ENCODE results near the gene NMRK1. TPM values are rescaled to one million over a fixed set of nuclear protein-coding genes. Genes with fewer than 3 reads are reported as not detected.

Gene NMRK1
- total RNA-seq, 1 donor = 21.4 TPM

DNA sequence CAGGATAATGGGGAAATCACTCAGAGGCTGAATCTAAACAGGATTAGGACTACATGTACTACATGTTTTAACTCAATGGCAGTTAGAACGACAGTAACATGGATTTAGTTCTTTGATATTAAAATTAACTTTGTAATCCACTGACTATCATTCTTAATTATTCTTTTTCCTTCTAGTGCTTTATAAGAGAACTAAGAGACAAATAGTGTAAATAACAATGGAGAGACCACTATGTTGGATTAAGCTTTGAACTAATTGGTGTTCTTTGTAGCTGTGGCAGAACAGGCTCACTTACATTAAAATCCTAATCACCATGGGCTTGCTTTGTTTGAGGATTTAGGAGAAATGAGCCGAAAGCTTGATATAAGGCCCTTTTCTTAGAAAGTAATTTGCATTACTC is 18.8 kb downstream of the NMRK1 start:
- Histone ChIP-seq H3K4me1 (ENCODE audit: insufficient read depth, low read length) (peaks cover 8% of the 10 kb centered on the region), H3K9me3 (ENCODE audit: low read depth, low read length) (no peaks in the 10 kb centered on the region), H3K27ac (ENCODE audit: low read depth, low read length) (no peak overlapping the region), H3K4me3 (ENCODE audit: insufficient read depth, low read length) (no peak overlapping the region), H3K4me2 (ENCODE audit: insufficient read depth, low read length) (no peak overlapping the region), H3K79me2 (ENCODE audit: insufficient read depth, low read length) (no peaks in the 10 kb centered on the region), H4K20me1 (ENCODE audit: insufficient read depth, low read length) (no peaks in the 10 kb centered on the region), H3K27me3 (ENCODE audit: insufficient read depth, low read length) (no peaks in the 10 kb centered on the region), H2AFZ (ENCODE audit: low read length) (no peak overlapping the region), H3K36me3 (ENCODE audit: insufficient read depth, low read length) (no peaks in the 10 kb centered on the region)
- TF ChIP-seq, protein P1, sequence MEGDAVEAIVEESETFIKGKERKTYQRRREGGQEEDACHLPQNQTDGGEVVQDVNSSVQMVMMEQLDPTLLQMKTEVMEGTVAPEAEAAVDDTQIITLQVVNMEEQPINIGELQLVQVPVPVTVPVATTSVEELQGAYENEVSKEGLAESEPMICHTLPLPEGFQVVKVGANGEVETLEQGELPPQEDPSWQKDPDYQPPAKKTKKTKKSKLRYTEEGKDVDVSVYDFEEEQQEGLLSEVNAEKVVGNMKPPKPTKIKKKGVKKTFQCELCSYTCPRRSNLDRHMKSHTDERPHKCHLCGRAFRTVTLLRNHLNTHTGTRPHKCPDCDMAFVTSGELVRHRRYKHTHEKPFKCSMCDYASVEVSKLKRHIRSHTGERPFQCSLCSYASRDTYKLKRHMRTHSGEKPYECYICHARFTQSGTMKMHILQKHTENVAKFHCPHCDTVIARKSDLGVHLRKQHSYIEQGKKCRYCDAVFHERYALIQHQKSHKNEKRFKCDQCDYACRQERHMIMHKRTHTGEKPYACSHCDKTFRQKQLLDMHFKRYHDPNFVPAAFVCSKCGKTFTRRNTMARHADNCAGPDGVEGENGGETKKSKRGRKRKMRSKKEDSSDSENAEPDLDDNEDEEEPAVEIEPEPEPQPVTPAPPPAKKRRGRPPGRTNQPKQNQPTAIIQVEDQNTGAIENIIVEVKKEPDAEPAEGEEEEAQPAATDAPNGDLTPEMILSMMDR (IDR thresholded peaks at IDR 0.05; ENCODE audit: extremely low read depth, low read depth, low read length) = no peak
- DNase-seq (ENCODE audit: insufficient read length, low spot score, missing footprints) = no peak

DNA sequence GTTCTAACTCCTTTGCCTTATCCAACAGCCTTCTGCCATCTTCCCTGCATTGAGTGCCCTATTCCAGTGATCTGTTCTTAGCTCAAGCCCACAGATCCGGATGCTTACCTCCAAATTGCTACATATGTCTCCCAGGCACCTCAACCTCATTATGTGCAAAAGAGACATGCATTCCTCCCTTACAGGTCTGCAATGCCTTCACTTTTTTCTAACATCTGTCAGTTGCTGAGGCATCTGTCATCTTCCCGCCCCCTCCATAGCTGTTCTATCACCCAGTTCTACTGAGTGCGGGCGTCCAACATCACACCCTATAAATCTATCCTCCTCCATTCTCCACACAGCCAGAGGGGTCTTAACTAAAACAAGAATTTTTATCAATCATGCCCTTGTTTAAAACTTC is 20.1 kb downstream of the NMRK1 start:
- Histone ChIP-seq H3K27me3 (ENCODE audit: insufficient read depth, low read length) (no peaks in the 10 kb centered on the region), H3K4me2 (ENCODE audit: insufficient read depth, low read length) (no peak overlapping the region), H3K9me3 (ENCODE audit: low read depth, low read length) (no peaks in the 10 kb centered on the region), H3K4me3 (ENCODE audit: insufficient read depth, low read length) (no peak overlapping the region), H2AFZ (ENCODE audit: low read length) (no peak overlapping the region), H3K79me2 (ENCODE audit: insufficient read depth, low read length) (no peaks in the 10 kb centered on the region), H3K4me1 (ENCODE audit: insufficient read depth, low read length) (peaks cover 18% of the 10 kb centered on the region), H4K20me1 (ENCODE audit: insufficient read depth, low read length) (no peaks in the 10 kb centered on the region), H3K27ac (ENCODE audit: low read depth, low read length) (no peak overlapping the region), H3K36me3 (ENCODE audit: insufficient read depth, low read length) (no peaks in the 10 kb centered on the region)
- no peak for DNase-seq (ENCODE audit: insufficient read length, low spot score, missing footprints)
- TF ChIP-seq, protein P1 (IDR thresholded peaks at IDR 0.05; ENCODE audit: extremely low read depth, low read depth, low read length) = no peak

DNA sequence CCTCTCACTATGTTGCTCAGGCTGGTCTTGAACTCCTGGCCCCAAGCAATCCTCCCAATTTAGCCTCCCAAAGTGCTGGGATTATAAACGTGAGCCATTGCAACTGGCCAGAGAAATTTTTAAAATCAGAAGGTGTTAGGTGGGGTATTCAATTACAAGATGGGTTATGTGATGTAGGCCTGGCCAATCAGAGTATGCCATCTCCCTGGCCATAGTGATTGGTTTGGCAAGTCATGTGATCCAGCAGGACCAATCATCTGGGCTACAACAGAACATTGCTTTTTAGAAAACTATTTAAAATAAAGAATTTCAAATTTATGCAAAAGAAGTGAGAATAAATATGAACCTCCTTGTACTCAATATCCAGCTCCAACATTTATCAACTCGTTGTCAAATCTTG is 22.4 kb downstream of the NMRK1 start:
- H3K4me1 ChIP-seq (ENCODE audit: insufficient read depth, low read length) = peaks cover 18% of the 10 kb centered on the region
- DNase-seq (ENCODE audit: insufficient read length, low spot score, missing footprints) = no peak
- no peak overlapping the region for H2AFZ ChIP-seq (ENCODE audit: low read length)
- peaks cover 13% of the 10 kb centered on the region for H3K36me3 ChIP-seq (ENCODE audit: insufficient read depth, low read length)
- H3K79me2 ChIP-seq (ENCODE audit: insufficient read depth, low read length) = no peaks in the 10 kb centered on the region
- no peak overlapping the region for H3K27ac ChIP-seq (ENCODE audit: low read depth, low read length)
- H3K4me2 ChIP-seq (ENCODE audit: insufficient read depth, low read length) = no peak overlapping the region
- no peak overlapping the region for H3K4me3 ChIP-seq (ENCODE audit: insufficient read depth, low read length)
- no peaks in the 10 kb centered on the region for H4K20me1 ChIP-seq (ENCODE audit: insufficient read depth, low read length)
- no peaks in the 10 kb centered on the region for H3K27me3 ChIP-seq (ENCODE audit: insufficient read depth, low read length)
- TF ChIP-seq, protein P1 (IDR thresholded peaks at IDR 0.05; ENCODE audit: extremely low read depth, low read depth, low read length) = no peak
- no peaks in the 10 kb centered on the region for H3K9me3 ChIP-seq (ENCODE audit: low read depth, low read length)

DNA sequence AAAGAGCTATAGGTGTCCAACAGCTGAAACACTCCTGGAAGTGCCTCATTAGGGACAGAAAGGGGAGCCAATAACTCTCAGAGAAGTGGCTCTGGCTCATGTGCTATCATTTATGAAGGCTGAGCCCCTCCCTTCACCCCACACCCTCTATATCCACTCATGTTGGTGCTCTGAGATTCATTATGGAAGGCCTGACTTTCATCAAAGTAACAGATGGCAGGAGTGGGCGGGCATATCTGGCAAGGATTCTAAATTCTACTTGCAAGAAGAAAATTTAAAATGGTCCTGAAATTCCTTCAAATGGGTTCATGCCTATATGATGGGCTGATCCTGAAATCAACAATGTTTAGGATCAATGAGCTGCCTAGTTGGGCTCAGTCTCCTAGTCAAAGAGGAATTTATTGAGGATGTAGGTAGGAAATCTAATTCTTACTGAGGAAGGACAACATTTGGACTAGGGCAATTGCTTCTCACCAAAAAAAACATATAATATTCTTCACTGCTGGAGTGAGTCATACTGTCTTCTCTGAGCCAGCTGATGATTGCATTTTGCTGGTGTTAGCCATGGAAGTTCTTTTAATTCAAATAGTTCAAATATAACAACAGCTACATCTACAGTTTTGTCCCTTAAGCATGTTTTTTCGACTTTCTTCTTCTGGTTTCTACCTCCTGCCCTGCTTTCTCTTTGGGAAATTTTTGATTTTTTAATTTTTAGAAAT is 23.5 kb downstream of the NMRK1 start:
- Histone ChIP-seq H2AFZ (ENCODE audit: low read length) (no peak overlapping the region), H3K27ac (ENCODE audit: low read depth, low read length) (no peak overlapping the region), H4K20me1 (ENCODE audit: insufficient read depth, low read length) (no peaks in the 10 kb centered on the region), H3K79me2 (ENCODE audit: insufficient read depth, low read length) (no peaks in the 10 kb centered on the region), H3K4me1 (ENCODE audit: insufficient read depth, low read length) (peaks cover 18% of the 10 kb centered on the region), H3K4me3 (ENCODE audit: insufficient read depth, low read length) (no peak overlapping the region), H3K9me3 (ENCODE audit: low read depth, low read length) (no peaks in the 10 kb centered on the region), H3K36me3 (ENCODE audit: insufficient read depth, low read length) (peaks cover 13% of the 10 kb centered on the region), H3K4me2 (ENCODE audit: insufficient read depth, low read length) (no peak overlapping the region), H3K27me3 (ENCODE audit: insufficient read depth, low read length) (no peaks in the 10 kb centered on the region)
- TF ChIP-seq, protein P1 (IDR thresholded peaks at IDR 0.05; ENCODE audit: extremely low read depth, low read depth, low read length) = no peak
- peak; percentile 81 for DNase-seq (ENCODE audit: insufficient read length, low spot score, missing footprints)

All from osteoblast (primary cell).